ENCODE results near the gene CMTR1. TPM values are rescaled to one million over a fixed set of nuclear protein-coding genes. Genes with fewer than 3 reads are reported as not detected.

The CMTR1 gene
- polyA plus RNA-seq, 1 of the 3 experiments (the other 2 are of a cell fraction): 19.8 TPM

DNA sequence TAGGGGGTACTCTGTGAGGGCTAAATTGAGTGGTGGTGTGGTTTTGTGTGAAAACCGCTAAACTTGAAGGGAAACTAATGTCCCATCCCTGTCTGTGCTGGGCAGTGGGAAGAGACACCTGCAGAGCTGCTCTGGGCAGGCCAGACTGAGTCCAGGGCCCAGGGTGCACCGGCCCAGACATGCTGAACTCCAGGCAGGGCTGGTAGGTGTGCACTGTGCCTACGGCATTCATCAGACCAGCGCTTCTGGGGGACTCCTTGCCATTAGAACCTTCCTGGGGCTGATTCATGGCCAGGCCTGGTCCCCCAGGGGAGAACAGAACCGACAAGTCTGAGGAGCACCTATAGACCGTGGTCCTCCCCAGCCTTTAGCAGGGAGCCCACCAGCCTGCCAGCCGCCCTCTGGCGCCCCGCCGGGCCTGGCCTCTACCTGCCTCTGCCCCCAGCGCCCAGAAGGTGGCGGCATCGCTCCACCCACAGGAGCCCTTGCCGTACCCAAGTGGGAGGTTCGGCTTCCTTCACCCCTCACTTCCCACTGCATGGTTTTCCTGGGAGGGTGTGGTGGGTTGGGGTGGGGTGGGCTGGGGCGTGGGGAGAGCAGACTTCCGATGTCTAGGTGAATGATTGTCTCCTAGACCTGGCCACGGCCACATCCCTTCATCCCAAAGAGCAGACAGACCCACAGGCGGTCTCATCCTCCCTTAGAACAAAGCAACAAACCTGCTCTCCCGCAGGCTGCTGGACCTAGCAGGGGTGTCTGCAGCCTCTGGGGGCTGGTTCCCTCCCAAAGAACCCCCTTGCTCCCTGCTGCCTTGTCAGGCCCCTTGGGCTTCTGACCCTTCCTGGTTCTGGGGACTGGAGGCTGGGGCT, 51.1 kb downstream of the CMTR1 start:
- 42% methylated on average over 10 of the region's 20 CpGs for WGBS (ENCODE audit: low lambda C conversion rate)
- TF ChIP-seq, protein P1, sequence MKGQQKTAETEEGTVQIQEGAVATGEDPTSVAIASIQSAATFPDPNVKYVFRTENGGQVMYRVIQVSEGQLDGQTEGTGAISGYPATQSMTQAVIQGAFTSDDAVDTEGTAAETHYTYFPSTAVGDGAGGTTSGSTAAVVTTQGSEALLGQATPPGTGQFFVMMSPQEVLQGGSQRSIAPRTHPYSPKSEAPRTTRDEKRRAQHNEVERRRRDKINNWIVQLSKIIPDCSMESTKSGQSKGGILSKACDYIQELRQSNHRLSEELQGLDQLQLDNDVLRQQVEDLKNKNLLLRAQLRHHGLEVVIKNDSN (IDR thresholded peaks at IDR 0.05; ENCODE audit: borderline replicate concordance, low read depth): no peak
- TF ChIP-seq NRF1 (IDR thresholded peaks at IDR 0.05; ENCODE audit: low read depth, low read length) (no peak), GABPA (IDR thresholded peaks at IDR 0.05; ENCODE audit: low read depth) (no peak), RAD21 (IDR thresholded peaks at IDR 0.05; ENCODE audit: low read length) (peak; percentile 91), FOXJ3 (CRISPR knock-in tag; IDR thresholded peaks at IDR 0.05) (peak; percentile 33; the same call in 1 of the 2 replicates), SMC3 (IDR thresholded peaks at IDR 0.05; ENCODE audit: low read depth, low read length) (peak; percentile 94), NFIC (IDR thresholded peaks at IDR 0.05; ENCODE audit: borderline replicate concordance) (no peak)
- TF ChIP-seq, protein P2, sequence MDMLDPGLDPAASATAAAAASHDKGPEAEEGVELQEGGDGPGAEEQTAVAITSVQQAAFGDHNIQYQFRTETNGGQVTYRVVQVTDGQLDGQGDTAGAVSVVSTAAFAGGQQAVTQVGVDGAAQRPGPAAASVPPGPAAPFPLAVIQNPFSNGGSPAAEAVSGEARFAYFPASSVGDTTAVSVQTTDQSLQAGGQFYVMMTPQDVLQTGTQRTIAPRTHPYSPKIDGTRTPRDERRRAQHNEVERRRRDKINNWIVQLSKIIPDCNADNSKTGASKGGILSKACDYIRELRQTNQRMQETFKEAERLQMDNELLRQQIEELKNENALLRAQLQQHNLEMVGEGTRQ (IDR thresholded peaks at IDR 0.05; ENCODE audit: borderline replicate concordance, low read depth, low read length): no peak
- TF ChIP-seq, protein P3, sequence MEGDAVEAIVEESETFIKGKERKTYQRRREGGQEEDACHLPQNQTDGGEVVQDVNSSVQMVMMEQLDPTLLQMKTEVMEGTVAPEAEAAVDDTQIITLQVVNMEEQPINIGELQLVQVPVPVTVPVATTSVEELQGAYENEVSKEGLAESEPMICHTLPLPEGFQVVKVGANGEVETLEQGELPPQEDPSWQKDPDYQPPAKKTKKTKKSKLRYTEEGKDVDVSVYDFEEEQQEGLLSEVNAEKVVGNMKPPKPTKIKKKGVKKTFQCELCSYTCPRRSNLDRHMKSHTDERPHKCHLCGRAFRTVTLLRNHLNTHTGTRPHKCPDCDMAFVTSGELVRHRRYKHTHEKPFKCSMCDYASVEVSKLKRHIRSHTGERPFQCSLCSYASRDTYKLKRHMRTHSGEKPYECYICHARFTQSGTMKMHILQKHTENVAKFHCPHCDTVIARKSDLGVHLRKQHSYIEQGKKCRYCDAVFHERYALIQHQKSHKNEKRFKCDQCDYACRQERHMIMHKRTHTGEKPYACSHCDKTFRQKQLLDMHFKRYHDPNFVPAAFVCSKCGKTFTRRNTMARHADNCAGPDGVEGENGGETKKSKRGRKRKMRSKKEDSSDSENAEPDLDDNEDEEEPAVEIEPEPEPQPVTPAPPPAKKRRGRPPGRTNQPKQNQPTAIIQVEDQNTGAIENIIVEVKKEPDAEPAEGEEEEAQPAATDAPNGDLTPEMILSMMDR (IDR thresholded peaks at IDR 0.05): peak; percentile 71
- TF ChIP-seq, protein P4, sequence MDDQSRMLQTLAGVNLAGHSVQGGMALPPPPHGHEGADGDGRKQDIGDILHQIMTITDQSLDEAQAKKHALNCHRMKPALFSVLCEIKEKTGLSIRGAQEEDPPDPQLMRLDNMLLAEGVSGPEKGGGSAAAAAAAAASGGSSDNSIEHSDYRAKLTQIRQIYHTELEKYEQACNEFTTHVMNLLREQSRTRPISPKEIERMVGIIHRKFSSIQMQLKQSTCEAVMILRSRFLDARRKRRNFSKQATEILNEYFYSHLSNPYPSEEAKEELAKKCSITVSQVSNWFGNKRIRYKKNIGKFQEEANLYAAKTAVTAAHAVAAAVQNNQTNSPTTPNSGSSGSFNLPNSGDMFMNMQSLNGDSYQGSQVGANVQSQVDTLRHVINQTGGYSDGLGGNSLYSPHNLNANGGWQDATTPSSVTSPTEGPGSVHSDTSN (IDR thresholded peaks at IDR 0.05): no peak
- H3K9me3 ChIP-seq: no peaks in the 10 kb centered on the region
- H3K9ac ChIP-seq: no peak overlapping the region
- POLR2A ChIA-PET: interaction anchor here (0.7 to 0.8 kb wide), 2 partner anchors 65 to 82 kb away, joined by 3 to 5 read pairs; no protein-coding TSS in a partner anchor
- no peaks in the 10 kb centered on the region for H3F3A ChIP-seq (replicated peaks; ENCODE audit: insufficient read depth)
- H3K36me3 ChIP-seq (replicated peaks in 1 of 2; ENCODE audit: control insufficient read depth in 1 of 2, insufficient read depth in 2 of 2, low read length in 1 of 2): peaks cover 10 to 45% of the 10 kb centered on the region in 2 experiments
- no peaks in the 10 kb centered on the region for H4K20me1 ChIP-seq (ENCODE audit: insufficient read depth)
- CTCF ChIA-PET: interaction anchor here (0.6 to 10.8 kb wide), 39 partner anchors 10 to 1970 kb away, joined by 3 to 116 read pairs (median 3); no protein-coding TSS in a partner anchor
- H2AFZ ChIP-seq (ENCODE audit: low read depth): no peak overlapping the region
- H3K4me3 ChIP-seq (ENCODE audit: low read depth in 2 of 2, low read length in 1 of 2): no peak overlapping the region; a peak in 1 of 4 replicates
- peak; percentile 92 for DNase-seq
- H3K9me2 ChIP-seq: no peaks in the 10 kb centered on the region
- H3K27ac ChIP-seq (ENCODE audit: low read depth in 2 of 2, low read length in 1 of 2): peak overlapping the region in 1 of 2 experiments; percentile 43; a peak in 2 of 4 replicates
- no peak overlapping the region for H3K4me2 ChIP-seq
- no peaks in the 10 kb centered on the region for H3K79me2 ChIP-seq (ENCODE audit: insufficient read depth)
- H3K27me3 ChIP-seq (ENCODE audit: insufficient read depth): no peaks in the 10 kb centered on the region
- H3K4me1 ChIP-seq (ENCODE audit: control insufficient read depth in 1 of 2, insufficient read depth in 2 of 2, low read depth in 1 of 2, low read length in 1 of 2): peaks cover 0 to 29% of the 10 kb centered on the region in 2 experiments; a peak in 1 of 4 replicates

Data from SK-N-SH (cell line).